Thymus (tissue), 11 donors: Measurements from ENCODE around the gene RFTN1. TPM values are rescaled to one million over a fixed set of nuclear protein-coding genes. Genes with fewer than 3 reads are reported as not detected.
A peak's percentile ranks its signal among the peaks of the same experiment; 100 is the strongest.

ENCODE experiments used
- DNase-seq, 9 donors: peaks; one replicate each; pipeline ENCODE4 v3.0.0-alpha.2; 2013; ENCODE audit warnings: low spot score in 9 of 9, low read depth in 6 of 9, missing footprints in 1 of 9
- H3K27ac ChIP-seq, 2 donors: one replicate each; pipeline ENCODE4 v1.5.1; 2013; ENCODE audit warnings: control low read depth in 1 of 2, low read depth in 1 of 2, low read length in 1 of 2, mild to moderate bottlenecking in 1 of 2, moderate library complexity in 1 of 2
- H3K27me3 ChIP-seq, 2 donors: one replicate each; pipeline ENCODE4 v1.5.1; 2013; ENCODE audit warnings: low read length in 1 of 2; ENCODE audit not compliant: control insufficient read depth in 2 of 2, insufficient read depth in 1 of 2
- H3K36me3 ChIP-seq, 2 donors: one replicate each; pipeline ENCODE4 v1.5.1; 2013; ENCODE audit warnings: low read length in 1 of 2, mild to moderate bottlenecking in 1 of 2, moderate library complexity in 1 of 2; ENCODE audit not compliant: control insufficient read depth in 2 of 2, insufficient read depth in 2 of 2
- H3K4me1 ChIP-seq, 2 donors: one replicate each; pipeline ENCODE4 v1.5.1; 2013; ENCODE audit warnings: low read length in 2 of 2; ENCODE audit not compliant: control insufficient read depth in 2 of 2, insufficient read depth in 2 of 2
- H3K4me3 ChIP-seq, 2 donors: one replicate each; pipeline ENCODE4 v1.5.1; 2013; ENCODE audit warnings: low read length in 2 of 2, control low read depth in 1 of 2, mild to moderate bottlenecking in 1 of 2
- H3K9me3 ChIP-seq, 2 donors: one replicate each; pipeline ENCODE4 v1.5.1; 2013; ENCODE audit warnings: low read length in 1 of 2, mild to moderate bottlenecking in 1 of 2; ENCODE audit not compliant: control insufficient read depth in 2 of 2, insufficient read depth in 1 of 2
- WGBS: extraction: QIAGEN DNeasy Blood & Tissue Kit; methylation state at CpG from one replicate; pipeline ENCODE4 v1.1.7; 2013; 5-methylcytosine and 5-hydroxymethylcytosine counted together
- polyA plus RNA-seq: library from polyadenylated mRNA; stranded (reverse); fragments of 200-250 nt; gene quantifications from one replicate; pipeline ENCODE4 v1.2.3, GENCODE V29; 2013
- total RNA-seq: library from RNA; stranded (reverse); fragments of 120-200 nt; gene quantifications from one replicate; pipeline ENCODE4 v1.2.4, GENCODE V29; 2013
- donor health status: healthy.

The RFTN1 gene
- total and polyA plus RNA-seq, 2 donors, result 57.6 to 87.8 TPM

DNA sequence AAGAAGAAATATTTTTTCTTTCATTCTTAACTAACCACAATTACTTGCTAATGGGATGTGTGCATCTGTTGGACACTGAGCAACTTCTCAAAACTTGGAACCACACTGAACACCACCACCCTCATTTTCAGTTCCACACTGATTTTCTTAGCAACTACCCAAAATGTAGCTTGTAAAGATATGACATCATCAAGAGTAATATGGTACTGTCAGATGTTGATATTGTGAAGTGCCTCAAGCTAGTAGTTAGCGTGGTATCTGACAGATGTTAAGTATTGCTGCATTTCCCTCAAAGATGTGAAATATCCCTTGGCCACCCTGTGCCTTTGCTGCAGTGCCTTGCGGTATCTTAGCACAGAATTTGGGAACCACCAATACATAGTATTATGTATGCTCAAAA, 9.3 kb downstream of the RFTN1 start:
- Histone ChIP-seq H3K36me3 (peaks cover 36 to 63% of the 10 kb centered on the region in 2 donors), H3K27ac (no peak overlapping the region), H3K9me3 (peaks cover 0 to 4% of the 10 kb centered on the region in 2 donors), H3K27me3 (no peaks in the 10 kb centered on the region), H3K4me1 (peaks cover 15 to 60% of the 10 kb centered on the region in 2 donors), H3K4me3 (no peak overlapping the region)
- peak in 1 of 9 donors; percentile 28 for DNase-seq
- WGBS, result 95% methylated on average over 2 of the region's 2 CpGs

DNA sequence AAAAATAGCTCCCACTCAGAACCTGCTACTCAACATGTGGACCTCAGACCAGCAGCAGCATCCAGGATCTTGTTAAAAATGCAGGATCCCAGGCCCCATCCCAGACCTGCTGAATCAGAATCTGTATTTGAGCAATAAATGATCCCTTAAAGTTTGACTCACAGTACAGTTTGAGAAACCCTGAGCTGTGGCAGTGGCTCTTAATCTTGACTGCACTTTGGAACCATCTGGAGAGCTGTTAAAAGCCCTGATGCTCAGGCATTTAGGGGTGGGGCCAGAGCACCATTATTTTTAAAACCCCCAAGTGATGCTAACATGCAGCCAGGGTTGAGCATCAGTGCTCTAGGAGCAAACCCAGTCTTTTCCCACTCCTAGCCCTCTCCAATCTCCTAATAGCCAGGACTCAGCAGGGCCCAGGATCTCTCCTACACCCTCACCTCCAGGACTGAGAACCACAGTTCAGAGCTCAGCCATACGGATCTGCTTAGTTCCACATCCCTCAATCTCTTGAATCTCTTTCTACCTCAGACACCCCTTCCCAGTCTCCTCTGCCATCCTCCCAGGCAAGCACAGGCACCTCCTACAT, 10.2 kb downstream of the RFTN1 start:
- H3K27me3 ChIP-seq, result no peaks in the 10 kb centered on the region
- WGBS, result 93% methylated on average over 1 of the region's 1 CpG
- H3K27ac ChIP-seq, result no peak overlapping the region
- H3K4me1 ChIP-seq, result peaks cover 13 to 61% of the 10 kb centered on the region in 2 donors
- H3K9me3 ChIP-seq, result peaks cover 0 to 5% of the 10 kb centered on the region in 2 donors
- DNase-seq, result no peak
- H3K4me3 ChIP-seq, result no peak overlapping the region
- peaks cover 36 to 72% of the 10 kb centered on the region in 2 donors for H3K36me3 ChIP-seq

DNA sequence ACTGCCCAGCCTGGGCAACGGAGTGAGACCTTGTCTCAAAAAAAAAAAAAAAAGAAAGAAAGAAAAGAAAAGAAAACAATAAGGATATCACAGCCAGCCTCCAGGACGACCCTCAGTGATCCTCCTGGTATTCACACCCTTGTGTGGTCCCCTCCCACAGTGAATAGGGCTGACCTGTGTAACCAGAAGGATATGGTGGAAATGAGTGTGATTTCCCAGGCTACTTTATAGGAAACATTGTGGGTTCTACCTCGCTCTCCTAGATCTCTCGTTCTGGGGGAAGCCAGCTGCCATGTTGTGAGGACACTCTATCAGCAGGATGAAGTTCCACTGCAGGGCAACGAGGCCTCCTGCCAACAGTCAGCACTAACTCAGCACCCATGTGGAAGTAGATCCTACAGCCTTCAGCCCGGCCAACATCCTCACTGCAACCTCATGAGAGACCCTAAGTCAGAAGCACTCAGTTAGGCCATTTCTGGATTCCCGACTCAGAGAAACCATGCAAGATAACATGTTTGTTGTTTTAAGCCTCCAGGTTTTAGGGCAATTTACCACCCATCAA, 11.1 kb downstream of the RFTN1 start:
- Histone ChIP-seq H3K27ac (no peak overlapping the region), H3K4me1 (peaks cover 9 to 55% of the 10 kb centered on the region in 2 donors), H3K36me3 (peaks cover 36 to 73% of the 10 kb centered on the region in 2 donors), H3K27me3 (no peaks in the 10 kb centered on the region), H3K9me3 (peaks cover 0 to 5% of the 10 kb centered on the region in 2 donors), H3K4me3 (no peak overlapping the region)
- 96% methylated on average over 7 of the region's 7 CpGs for WGBS
- DNase-seq, result no peak

DNA sequence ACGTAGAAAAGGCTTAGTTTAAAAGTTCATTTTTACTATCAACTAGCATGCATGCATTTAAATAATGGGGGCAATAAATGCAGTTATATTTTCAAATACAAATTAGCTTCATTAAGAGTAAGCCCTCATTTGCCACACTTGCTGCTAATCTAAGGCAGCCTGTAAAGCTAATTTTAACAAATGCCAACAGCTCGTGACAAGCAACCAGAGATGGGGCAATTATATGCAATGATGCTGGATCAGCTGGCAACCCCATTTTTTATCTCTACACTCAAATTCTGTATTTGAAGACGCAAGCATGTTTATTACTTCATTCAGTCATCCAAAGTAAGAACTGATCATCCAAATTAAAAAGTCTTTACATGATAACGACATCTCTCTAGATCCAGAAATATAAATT, 12.1 kb downstream of the RFTN1 start:
- DNase-seq, result no peak
- WGBS, result 83% methylated on average over 4 of the region's 4 CpGs
- Histone ChIP-seq H3K9me3 (peaks cover 0 to 5% of the 10 kb centered on the region in 2 donors), H3K27ac (no peak overlapping the region), H3K36me3 (peaks cover 32 to 76% of the 10 kb centered on the region in 2 donors), H3K4me1 (peaks cover 10 to 56% of the 10 kb centered on the region in 2 donors), H3K4me3 (no peak overlapping the region), H3K27me3 (no peaks in the 10 kb centered on the region)

DNA sequence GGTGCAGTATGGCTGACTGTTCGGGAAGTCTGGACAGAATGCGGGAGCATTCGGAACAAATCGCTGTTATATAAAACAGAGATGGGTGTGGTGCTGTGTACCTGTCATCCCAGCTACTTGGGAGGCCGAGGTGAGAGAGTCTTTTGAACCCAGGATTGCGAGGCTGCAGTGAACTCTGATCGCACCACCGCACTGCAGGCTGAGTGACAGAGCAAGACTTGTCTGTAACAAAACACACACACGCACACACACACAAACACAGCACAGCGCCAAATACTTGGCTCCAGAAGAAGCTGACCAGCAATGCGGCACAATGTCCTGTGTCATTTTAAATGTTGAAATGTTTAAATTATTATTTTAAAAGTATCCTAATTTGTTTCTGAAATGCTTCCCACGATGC, 12.6 kb downstream of the RFTN1 start:
- Histone ChIP-seq H3K4me3 (no peak overlapping the region), H3K36me3 (peaks cover 27 to 73% of the 10 kb centered on the region in 2 donors), H3K9me3 (peaks cover 0 to 5% of the 10 kb centered on the region in 2 donors), H3K4me1 (peaks cover 15 to 55% of the 10 kb centered on the region in 2 donors), H3K27me3 (no peaks in the 10 kb centered on the region), H3K27ac (no peak overlapping the region)
- no peak for DNase-seq
- WGBS, result 95% methylated on average over 12 of the region's 12 CpGs

DNA sequence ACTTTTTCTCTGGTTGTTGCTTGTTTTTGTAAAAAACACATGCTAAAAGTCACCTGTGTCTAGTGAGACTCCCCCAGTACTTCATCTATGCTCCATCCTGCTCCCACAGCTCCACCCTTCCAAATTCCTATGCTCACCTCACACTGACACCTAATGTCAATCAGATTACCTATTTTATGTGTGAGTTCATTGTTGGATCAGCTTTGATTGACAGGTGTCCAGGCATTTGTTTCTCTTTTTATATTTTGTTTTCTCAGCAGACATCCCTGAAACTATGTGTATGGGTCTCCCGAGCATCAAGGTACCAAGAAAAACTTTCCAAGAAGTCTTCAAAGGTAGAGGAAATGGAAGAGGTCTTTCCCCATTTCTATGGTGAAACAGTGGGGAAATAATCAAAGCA, 13.4 kb downstream of the RFTN1 start:
- no peaks in the 10 kb centered on the region for H3K27me3 ChIP-seq
- peaks cover 24 to 68% of the 10 kb centered on the region in 2 donors for H3K36me3 ChIP-seq
- no peak for DNase-seq
- WGBS, result 96% methylated on average over 1 of the region's 1 CpG
- H3K4me3 ChIP-seq, result no peak overlapping the region
- H3K27ac ChIP-seq, result no peak overlapping the region
- H3K4me1 ChIP-seq, result peaks cover 20 to 55% of the 10 kb centered on the region in 2 donors
- peaks cover 0 to 5% of the 10 kb centered on the region in 2 donors for H3K9me3 ChIP-seq

DNA sequence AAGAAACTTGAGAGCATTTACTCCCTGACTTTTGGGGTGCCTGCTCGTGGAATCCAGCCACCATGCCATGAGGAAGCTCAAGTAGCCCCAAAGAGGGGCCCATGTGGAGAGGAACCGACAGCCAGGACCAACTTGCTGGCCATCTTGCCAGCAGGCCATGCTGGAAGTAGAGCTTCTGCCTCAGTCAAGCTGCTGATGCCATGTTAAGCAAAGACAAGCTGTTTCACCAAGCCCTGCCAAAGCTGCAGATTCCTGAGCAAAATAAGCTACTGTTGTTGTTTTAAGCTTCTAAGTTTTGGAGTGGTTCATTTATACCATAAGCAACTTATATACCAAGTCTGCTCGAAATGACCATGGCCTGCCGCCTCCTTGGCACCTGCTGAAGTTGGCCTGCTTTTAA, 14.1 kb downstream of the RFTN1 start:
- peaks cover 22 to 61% of the 10 kb centered on the region in 2 donors for H3K36me3 ChIP-seq
- H3K27ac ChIP-seq, result no peak overlapping the region
- no peak overlapping the region for H3K4me3 ChIP-seq
- peaks cover 0 to 5% of the 10 kb centered on the region in 2 donors for H3K9me3 ChIP-seq
- H3K4me1 ChIP-seq, result peaks cover 20 to 48% of the 10 kb centered on the region in 2 donors
- WGBS, result over 99% methylated on average over 4 of the region's 4 CpGs
- H3K27me3 ChIP-seq, result no peaks in the 10 kb centered on the region
- no peak for DNase-seq

DNA sequence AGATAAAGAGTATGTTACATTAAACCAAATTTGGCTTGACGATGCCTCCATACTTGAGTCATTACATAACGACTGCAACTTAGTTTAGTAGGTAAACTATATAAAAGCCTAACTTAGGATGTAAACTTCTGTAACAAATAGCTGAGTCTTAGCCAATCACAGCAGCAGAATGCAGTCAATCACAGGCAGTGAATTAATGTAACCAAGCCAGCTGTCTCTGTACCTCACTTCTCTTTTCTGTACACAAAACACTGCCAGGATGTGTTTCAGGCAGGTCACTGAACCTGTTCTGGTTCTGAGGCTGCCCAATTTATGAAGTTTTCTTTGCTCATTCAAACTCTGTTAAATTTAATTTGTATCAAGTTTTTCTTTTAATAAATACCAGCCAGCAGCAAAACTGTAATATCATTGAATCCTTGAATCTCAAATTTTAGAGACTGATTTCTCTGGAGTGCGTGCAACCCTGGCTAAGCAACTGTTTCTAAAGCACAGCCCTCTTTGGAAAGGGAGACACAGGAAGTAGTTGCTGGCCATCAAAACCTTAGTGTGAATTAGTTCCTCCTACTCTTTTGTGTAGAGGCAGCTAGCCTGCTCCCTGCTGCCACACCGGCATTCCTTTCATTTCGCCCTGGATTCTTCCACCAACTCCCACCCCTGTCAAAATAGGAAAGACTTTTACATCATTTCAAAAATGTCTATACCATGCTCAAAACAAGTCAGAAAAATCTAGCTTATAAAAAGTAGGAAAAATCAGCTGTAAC, 15.2 kb downstream of the RFTN1 start:
- Histone ChIP-seq H3K4me1 (peaks cover 20 to 45% of the 10 kb centered on the region in 2 donors), H3K9me3 (peaks cover 0 to 5% of the 10 kb centered on the region in 2 donors), H3K36me3 (peaks cover 21 to 60% of the 10 kb centered on the region in 2 donors), H3K27ac (no peak overlapping the region), H3K27me3 (no peaks in the 10 kb centered on the region), H3K4me3 (no peak overlapping the region)
- DNase-seq, result no peak
- WGBS, result 92% methylated on average over 5 of the region's 5 CpGs
